Gastrocnemius medialis (tissue), 4 donors: ENCODE data around the gene PPP1R12B.

Source experiments
- CTCF ChIP-seq, 5 experiments: fragments of 450-650 bp in 3 of 5; fragments of 200-600 bp in 2 of 5; sonication (generic) in 2 of 5; IDR thresholded peaks in 4 of 5; conservative IDR thresholded peaks in 1 of 5; 1 replicate in 4 of 5; 2 replicates in 1 of 5; pipeline ENCODE4 v1.5.1; 2016 to 2019; ENCODE audit warnings: antibody characterized with exemption in 5 of 5, mild to moderate bottlenecking in 3 of 5, moderate library complexity in 3 of 5
- POLR2A ChIP-seq, 2 donors: fragments of 450-650 bp; IDR thresholded peaks; one replicate each; pipeline ENCODE4 v1.6.1; 2017; ENCODE audit warnings: antibody characterized with exemption in 2 of 2, mild to moderate bottlenecking in 2 of 2, moderate library complexity in 2 of 2

- no peak for TF ChIP-seq CTCF (IDR thresholded peaks at IDR 0.05 in 4 of 5, conservative IDR thresholded peaks at IDR 0.05 in 1 of 5)
- TF ChIP-seq POLR2A (IDR thresholded peaks at IDR 0.05), result no peak
These were observed 23.9 kb upstream of the PPP1R12B start for GRCh38 chr1:202324646-202325045.
